HG03575 (cell line): ENCODE data around the gene RASIP1.

Experiments used
- ATAC-seq: cut with Tn5 transposase; IDR thresholded peaks from one replicate; pipeline ENCODE4 v1.9.1; 2021; ENCODE audit not compliant: unreplicated experiment, insufficient number of reproducible peaks, low FRiP score; ENCODE audit errors: extremely low read depth

The RASIP1 gene

GRCh38 chr19:48757089-48757675, 16.8 kb upstream of the RASIP1 start:
- ATAC-seq = no peak

- no peak for ATAC-seq
Measured at GRCh38 chr19:48756686-48757085, 16.3 kb upstream of the RASIP1 start.

- no peak for ATAC-seq
Measured at GRCh38 chr19:48756212-48756611, 15.8 kb upstream of the RASIP1 start.

- ATAC-seq = no peak
Measured at GRCh38 chr19:48755787-48756186, 15.4 kb upstream of the RASIP1 start.

- no peak for ATAC-seq
Measured at GRCh38 chr19:48755084-48755641, 14.8 kb upstream of the RASIP1 start, which contains the start of gene FGF21. FGF21 (plus strand) TSS chr19:48755524; CDS start chr19:48756237, 713 bp downstream.

- no peak for ATAC-seq
Measured at GRCh38 chr19:48752496-48753365, 12.3 kb upstream of the RASIP1 start, which contains the start of gene FUT1. FUT1 (minus strand) TSS chr19:48752641; CDS start chr19:48751281, 1,360 bp downstream.

GRCh38 chr19:48751845-48752495, 11.6 kb upstream of the RASIP1 start:
- no peak for ATAC-seq

GRCh38 chr19:48750771-48751504, 10.5 kb upstream of the RASIP1 start:
- ATAC-seq = no peak

- no peak for ATAC-seq
Measured at GRCh38 chr19:48750351-48750750, 9.9 kb upstream of the RASIP1 start.

GRCh38 chr19:48749571-48750198, 9.3 kb upstream of the RASIP1 start:
- no peak for ATAC-seq

- ATAC-seq = no peak
Measured at GRCh38 chr19:48746738-48747575, 6.5 kb upstream of the RASIP1 start, which contains the start of gene IZUMO1. IZUMO1 (minus strand) TSS chr19:48746909; CDS start chr19:48745859, 1,050 bp downstream.

GRCh38 chr19:48746110-48746509, 5.7 kb upstream of the RASIP1 start:
- ATAC-seq = no peak

- ATAC-seq = no peak
Measured at GRCh38 chr19:48745208-48745995, 5.0 kb upstream of the RASIP1 start.

GRCh38 chr19:48742096-48742495, 1.7 kb upstream of the RASIP1 start:
- no peak for ATAC-seq

- ATAC-seq = no peak
Measured at GRCh38 chr19:48741129-48741999, 954 bp upstream of the RASIP1 start.
